ENCODE measurements around the gene SESN1.
A peak's percentile ranks its signal among the peaks of the same experiment; 100 is the strongest.
"Not testable (repeated sequence)": the region's sequence is repeated elsewhere in the genome, so short reads cannot be mapped to it uniquely, and the experiment has no call there.

SESN1 gene

DNA sequence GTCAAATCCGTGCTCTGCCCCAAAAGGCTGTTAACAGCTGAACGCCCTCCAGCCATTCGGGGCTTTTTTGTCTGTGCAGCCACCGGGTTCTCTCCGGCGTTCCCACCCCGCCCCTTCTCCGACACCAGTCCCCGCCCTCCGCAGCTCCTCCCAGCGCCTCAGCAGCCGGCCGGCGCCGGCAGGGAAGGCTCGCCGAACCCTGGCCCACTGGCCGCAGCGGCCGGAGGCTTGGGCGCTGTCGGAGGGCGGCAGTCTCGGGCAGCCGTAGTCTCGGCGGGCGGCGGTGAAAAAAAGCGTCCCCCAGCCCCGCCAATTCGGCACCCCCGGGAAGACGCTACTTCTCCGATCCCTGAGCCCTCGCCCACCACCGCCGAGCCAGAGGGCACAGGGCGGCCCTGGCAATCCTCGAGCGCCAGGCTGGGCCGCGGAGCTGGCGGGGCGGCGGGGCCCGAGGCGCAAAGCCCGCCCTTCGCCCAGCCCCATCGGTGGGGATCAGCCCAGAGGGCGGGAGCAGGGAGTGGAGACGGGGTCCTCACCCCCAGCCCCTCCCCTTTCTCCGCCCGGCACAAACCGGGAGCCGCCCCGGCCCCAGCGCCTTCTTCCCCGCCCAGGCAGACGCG, at the start of gene SESN1:
Gene SESN1 (minus strand): TSS at position 431 of the 620 bp plus-strand sequence. CDS start 773 bp downstream, outside the sequence.
- ATAC-seq, result peak; percentile 88
- DNase-seq, result peak; percentile 91

DNA sequence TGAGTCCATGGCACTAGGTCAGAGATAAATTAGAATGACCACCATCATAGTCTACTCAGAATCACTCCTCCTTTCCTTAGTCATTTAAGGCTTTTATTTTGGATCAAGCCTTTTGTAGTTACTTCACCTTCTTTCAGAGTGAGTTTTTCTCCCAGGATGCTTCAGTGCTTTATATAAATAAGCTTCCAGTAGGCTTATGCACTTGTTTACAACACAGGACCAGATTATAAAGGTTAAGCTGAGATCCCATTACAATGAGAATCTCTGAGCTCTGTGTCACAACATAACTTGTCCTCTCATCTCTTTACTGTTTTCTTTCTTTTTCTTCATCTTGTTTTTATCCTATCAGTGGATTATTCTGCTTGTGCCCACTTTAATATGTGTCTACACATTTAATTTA, 48.5 kb upstream of the SESN1 start:
- DNase-seq (no peak), ATAC-seq (no peak)

DNA sequence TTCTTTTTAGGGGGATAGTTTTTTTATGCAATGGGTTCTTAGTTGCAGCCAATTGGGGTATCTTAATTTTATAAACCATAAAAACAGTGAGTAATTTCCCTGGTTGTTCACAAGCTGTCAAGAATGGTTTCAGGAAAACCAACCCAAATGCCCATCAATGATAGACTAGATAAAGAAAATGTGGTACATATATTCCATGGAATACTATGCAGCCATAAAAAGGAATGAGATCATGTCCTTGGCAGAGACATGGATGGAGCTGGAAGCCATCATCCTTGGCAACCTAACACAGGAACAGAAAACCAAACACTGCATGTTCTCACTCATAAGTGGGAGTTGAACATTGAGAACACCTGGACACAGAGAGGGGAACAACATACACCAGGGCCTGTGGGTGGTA, 47.4 kb upstream of the SESN1 start:
- ATAC-seq, DNase-seq: not testable (repeated sequence)

DNA sequence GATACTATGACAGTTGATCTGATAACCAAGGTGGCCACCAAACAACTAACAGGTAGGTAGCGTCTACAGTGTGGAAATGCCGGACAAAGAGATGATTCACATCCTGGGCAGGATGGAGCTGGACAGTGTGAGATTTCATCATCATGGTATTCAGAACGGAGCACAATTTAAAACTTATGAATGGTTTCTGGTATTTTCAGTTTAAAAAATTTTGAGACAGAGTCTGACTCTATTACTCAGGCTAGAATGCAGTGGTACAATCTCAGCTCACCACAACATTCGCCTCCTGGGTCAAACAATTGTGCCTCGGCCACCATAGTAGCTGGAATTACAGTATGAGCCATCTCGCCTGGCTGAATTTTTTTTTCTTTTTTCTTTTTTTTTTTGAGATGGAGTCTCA, 44.5 kb upstream of the SESN1 start:
- DNase-seq (no peak), ATAC-seq (no peak)

DNA sequence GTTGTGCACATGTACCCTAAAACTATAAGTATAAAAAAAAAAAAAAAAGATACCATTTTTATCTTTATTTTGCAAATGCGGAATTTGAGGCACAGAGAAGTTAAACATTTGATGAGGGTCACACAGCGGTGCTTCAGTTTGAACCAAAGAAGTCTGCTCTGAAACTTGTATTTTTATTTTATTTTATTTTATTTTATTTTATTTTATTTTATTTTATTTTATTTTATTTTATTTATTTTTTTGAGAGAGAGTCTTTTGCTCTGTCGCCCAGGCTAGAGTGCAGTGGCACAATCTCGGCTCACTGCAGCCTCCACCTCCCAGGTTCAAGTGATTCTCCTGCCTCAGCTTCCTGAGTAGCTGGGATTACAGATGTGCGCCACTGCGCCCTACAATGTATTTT, 41.9 kb upstream of the SESN1 start:
- not testable (repeated sequence) for ATAC-seq, DNase-seq

DNA sequence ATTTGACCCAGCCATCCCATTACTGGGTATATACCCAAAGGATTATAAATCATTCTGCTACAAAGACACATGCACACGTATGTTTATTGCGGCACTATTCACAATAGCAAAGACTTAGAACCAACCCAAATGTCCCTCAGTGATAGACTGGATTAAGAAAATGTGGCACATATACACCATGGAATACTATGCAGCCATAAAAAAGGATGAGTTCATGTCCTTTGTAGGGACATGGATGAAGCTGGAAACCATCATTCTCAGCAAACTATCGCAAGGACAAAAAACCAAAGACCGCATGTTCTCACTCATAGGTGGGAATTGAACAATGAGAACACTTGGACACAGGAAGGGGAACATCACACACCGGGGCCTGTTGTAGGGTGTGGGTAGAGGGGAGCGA, 41.4 kb upstream of the SESN1 start:
- not testable (repeated sequence) for DNase-seq, ATAC-seq

DNA sequence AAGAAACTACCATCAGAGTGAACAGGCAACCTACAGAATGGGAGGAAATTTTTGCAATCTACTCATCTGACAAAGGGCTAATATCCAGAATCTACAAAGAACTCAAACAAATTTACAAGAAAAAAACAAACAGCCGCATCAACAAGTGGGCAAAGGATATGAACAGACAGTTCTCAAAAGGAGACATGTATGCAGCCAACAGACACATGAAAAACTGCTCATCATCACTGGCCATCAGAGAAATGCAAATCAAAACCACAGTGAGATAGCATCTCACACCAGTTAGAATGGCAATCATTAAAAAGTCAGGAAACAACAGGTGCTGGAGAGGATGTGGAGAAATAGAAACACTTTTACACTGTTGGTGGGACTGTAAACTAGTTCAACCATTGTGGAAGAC, 41.0 kb upstream of the SESN1 start:
- not testable (repeated sequence) for ATAC-seq, DNase-seq

DNA sequence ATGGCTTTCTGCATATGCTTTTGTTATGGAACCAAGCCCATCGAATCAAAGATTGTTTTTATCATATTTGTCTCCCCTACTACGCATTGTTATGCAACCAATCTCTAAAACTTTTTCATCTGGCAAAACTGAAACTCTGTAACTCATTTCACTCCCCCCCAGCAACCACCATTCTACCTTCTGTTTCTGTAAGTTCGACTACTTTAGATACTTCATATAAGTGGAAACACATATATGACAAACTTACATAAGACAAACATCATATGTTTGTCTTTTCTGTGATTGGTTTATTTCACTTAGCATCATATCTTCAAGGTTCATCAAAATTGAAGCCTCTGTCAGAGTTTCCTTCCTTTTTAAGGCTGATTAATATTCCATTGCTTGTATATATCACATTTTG, 35.4 kb upstream of the SESN1 start:
- ATAC-seq, result no peak
- DNase-seq, result no peak

DNA sequence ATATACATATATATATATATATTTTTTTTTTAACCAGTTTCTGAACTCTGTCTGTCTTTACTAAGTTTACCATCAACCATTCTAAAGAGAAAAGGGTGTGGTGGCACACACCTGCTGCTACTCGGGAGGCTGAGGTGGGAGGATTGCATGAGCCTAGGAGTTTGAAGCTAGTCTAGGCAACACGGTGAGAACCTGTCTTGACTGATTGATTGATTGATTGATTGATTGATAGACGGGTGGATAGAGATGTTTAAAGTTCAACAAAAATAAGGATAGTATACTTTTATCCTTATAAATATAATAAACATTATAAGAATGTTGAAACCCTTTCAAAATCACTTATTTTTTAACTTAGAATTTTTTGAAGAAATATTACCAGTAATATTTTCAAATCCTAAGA, 30.9 kb upstream of the SESN1 start:
- DNase-seq (no peak), ATAC-seq (no peak)

DNA sequence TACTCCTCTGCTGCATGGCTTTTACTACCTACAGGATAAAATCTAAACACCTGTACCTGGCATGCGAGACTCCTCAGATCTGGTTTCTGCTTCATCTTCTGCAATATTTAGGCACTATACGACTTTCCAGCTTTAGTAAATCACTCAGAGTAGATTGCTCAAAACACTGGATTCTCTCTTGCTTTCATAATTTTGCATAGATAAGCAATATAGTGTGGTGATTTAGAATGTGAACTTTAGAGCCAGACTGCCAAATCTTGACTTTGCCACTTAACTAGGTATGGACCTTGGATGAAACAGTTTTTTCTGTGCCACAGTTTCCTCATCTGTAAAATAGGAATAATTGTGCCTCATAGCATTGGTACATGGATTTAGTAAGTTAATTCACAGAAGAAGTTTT, 29.6 kb upstream of the SESN1 start:
- no peak for ATAC-seq
- DNase-seq, result no peak

DNA sequence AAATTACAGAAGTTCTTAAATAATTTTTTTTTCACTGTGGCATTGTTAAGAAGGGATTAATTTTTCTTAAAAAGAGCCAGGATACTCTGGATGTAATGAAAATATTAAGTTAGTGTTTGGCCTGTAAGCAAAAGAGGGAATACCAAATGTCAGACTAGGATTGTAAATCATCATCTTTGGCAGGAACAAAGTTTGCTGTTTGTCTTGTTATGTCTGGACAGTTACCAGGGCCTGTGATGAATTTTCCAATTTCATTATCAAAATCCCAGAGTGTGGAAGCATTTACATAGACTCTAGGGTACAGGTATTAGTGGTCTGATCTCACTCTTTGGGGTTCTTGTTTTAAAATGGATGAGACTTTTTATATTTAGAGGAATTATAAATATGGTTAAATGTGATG, 26.8 kb upstream of the SESN1 start:
- DNase-seq (no peak), ATAC-seq (no peak)

DNA sequence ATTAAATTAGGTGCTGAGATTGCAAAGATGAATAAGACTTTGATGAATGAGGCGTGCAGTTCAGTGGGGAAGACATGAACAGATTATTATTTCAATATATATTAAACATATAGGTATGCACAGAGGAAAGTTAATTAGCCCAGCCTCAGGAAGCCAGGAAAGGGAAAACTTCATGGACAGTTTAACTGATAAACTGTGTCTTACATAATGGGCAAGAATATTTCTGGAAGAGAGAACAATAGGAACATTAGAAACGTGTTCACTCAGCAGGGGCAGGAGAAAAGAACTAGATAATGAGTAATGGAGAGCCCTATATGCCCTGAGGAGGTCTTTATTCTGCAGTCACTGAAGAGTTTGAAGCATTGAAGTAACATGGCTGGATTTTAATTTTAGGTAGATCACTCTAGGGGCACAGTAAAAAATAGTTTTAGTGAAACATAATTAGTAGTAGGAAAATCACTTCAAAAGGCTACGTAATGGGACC, 24.3 kb upstream of the SESN1 start:
- DNase-seq (no peak), ATAC-seq (no peak)

DNA sequence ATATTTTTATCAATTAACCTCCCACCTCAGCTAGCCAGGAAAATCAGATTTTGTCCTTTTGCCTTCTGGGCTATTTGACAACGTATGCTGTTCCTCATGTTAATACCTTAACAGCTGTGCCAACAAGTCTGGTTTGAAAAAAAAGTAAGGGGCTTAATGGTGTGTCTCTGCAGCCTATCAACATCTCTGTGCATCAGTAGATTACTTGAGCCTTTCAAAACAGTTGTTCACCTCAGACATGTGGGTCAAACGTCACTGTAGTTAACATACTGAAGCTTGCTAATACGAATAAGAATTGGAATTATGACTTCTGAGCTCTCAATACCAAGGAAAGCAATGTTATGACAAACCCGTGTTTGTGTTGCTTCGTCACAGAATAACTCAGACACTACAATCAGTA, 23.7 kb upstream of the SESN1 start:
- ATAC-seq (no peak), DNase-seq (no peak)

DNA sequence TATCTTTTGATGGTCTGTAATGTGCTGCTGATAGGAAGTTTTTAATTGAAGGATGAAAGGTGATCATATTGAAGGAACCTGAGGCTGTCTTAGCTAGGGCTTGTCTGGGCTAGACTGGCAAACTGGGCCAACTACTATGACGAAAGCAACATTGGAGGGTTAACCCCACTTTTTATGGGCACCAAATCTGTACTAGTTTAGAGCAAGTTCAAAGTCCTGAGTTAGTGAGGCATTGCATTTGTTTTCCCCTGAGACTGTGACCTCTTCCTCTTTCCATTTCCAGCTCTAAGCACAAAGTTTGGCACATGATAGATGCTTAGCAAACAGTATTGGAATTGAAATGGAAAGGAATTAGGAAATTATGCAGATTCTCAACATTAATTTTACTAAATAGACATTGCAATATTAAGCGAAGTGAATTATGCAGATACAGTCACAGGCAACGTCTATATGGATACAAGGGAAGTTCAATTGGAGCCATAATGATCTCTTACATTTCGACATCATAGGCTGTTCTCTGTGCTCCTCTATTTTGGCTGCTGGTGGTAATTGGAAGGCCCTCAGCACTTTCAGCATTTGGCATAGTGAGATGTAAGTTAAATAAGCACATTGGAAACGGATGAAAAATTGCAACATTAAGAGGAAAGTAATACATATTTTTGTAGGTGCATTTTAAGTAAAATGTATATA, 22.8 kb upstream of the SESN1 start:
- DNase-seq (no peak), ATAC-seq (no peak)

DNA sequence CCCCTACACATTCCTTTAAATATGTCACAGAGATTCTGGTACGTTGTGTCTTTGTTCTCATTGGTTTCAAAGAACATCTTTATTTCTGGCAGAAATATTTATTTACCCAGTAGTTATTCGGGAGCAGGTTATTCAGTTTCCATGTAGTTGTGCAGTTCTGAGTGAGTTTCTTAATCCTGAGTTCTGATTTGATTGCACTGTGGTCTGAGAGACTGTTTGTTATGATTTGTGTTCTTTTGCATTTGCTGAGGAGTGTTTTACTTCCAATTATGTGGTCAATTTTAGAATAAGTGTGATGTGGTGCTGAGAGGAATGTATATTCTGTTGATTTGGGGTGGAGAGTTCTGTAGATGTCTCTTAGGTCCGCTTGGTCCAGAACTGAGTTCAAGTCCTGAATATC, 18.0 kb upstream of the SESN1 start:
- not testable (repeated sequence) for DNase-seq, ATAC-seq

DNA sequence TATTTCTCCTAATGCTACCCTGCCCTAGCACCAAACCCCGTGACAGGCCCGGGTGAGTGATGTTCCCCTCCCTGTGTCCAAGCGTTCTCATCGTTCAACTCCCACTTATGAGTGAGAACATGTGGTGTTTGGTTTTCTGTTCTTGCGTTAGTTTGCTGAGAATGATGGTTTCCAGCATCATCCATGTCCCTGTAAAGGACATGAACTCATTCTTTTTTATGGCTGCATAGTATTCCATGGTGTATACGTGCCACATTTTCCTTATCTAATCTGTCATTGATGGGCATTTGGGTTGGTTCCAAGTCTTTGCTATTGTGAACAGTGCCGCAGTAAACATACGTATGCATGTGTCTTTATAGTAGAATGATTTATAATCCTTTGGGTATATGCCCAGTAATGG, 15.0 kb upstream of the SESN1 start:
- DNase-seq, ATAC-seq: not testable (repeated sequence)

DNA sequence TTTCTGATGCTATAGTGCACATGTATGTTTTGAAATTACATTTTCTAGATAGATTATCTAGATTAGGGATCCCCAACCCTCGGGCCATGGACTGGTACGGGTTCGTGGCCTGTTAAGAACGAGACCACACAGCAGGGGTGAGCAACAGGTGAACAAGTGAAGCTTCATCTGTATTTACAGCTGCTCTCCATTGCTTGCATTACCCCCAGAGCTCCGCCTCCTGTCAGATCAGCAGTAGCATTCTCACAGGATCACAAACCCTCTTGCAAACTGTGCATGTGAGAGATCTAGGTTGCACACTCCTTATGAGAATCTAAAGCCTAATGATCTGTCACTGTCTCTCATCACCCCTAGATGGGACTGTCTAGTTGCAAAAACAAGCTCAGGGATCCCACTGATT, 11.0 kb upstream of the SESN1 start:
- DNase-seq, result no peak
- no peak for ATAC-seq

DNA sequence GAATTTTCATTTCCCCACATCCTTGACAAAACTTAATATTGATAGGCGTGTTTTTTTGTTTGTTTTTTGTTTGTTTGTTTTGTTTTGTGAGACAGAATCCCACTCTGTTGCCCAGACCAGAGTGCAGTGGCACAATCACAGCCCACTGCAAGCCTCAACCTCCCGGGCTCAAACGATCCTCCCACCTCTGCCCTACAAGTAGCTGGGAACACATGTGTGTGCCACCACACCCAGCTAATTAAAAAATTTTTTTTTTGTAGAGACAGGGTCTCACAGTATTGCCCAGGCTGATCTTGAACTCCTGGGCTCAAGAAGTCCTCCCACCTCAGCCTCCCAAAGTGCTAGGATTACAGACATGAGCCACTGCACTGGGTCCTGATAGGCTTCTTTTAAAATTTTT, 9.9 kb upstream of the SESN1 start:
- ATAC-seq, result no peak
- DNase-seq, result no peak

DNA sequence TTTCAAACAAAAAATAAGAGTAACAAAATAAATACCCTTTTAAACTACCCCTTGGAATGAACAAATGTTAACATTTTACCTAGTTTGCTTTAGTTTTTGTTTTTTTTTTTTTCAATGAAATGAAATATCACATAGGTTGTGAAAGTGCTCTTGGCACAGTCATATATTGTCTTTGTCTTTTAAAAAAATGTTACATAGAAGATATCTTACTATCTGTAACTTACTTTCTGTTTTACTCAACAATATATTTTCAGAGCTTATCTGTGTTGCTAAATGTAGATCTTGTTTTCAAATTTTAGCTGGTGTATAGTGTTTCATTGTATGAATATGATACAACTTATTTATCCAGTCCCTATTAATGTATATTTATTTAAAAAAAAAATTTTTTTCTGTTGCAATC, 9.3 kb upstream of the SESN1 start:
- ATAC-seq (peak; percentile 43), DNase-seq (no peak)

DNA sequence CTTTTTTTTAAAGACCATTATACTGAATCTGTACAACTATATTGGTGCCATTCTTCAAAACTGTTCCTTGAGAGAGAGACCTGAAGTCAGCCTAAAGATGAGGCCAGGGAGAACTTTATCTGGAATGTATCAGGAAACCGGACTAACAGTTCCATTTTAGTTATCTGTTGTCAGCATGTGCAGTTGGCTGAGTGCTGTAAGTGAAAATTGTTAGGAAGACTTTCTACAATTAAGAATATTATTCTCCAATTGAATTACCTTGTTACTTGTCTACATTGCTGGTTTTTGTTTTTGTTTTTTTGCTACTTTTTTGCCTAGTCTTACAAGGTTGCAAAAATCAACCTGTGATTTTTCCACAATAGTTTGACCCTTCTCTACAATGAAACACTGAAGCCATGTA, 8.1 kb upstream of the SESN1 start:
- DNase-seq (no peak), ATAC-seq (no peak)

DNA sequence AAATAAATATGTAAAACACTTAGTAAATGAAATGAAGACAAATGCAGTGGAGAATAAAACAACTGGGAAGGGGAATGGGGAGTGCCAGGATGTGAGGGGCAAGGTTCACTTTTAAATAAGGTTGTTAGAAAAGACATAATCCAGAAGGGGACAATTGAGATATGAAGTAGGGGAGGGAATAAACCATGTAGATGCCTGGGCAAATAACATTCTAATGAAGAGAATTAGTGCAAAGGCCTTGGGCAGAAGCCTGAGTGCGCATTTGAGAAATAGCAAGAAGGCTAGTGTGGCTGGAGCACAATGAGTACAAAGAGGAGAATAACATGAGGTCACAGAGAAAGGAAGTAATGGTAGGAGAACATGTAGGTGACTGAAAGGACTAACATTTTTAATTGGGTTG, 3.0 kb upstream of the SESN1 start:
- ATAC-seq (no peak), DNase-seq (no peak)

DNA sequence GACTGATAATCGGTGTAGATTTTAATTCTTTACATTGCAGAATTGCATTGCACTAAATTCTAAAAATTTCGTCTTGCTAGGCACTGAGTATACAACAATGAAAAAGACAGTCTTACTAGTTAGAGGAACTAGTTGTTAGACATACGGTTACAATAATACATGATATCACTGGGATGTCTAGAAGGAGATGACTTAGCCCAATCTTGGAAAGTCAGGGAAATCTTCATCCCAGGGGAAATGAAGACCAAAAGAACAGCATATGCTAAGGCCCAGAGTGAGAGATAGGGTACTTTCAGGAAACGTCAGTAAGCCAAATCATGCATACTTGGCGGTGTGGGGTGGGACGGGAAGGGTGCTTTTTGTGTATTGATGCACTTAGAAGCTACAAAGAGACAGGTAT, 1.6 kb upstream of the SESN1 start:
- ATAC-seq, result no peak
- DNase-seq, result no peak

DNA sequence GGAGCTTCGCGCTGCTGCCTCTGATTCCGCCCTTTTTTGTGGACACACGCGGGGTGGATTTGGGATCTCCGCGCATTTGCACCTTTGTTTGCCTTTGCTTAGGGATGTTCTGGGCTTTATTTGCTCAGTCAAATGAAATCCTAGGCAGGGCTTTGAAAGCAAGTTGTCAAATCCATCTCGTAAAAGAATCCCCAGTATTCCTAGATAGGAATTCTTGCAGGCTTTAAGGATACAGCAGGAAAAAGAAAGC, 1.1 kb upstream of the SESN1 start:
- DNase-seq (no peak), ATAC-seq (no peak)

All from stimulated activated naive CD8-positive, alpha-beta T cell treated with anti-CD3 and anti-CD28 coated beads, Interleukin-15, Interleukin-2, amounts not matched to agents 100 U/mL and 50 U/mL, for 24 hours (primary cell).